ENCODE data around the gene KIF23.

Gene KIF23

DNA sequence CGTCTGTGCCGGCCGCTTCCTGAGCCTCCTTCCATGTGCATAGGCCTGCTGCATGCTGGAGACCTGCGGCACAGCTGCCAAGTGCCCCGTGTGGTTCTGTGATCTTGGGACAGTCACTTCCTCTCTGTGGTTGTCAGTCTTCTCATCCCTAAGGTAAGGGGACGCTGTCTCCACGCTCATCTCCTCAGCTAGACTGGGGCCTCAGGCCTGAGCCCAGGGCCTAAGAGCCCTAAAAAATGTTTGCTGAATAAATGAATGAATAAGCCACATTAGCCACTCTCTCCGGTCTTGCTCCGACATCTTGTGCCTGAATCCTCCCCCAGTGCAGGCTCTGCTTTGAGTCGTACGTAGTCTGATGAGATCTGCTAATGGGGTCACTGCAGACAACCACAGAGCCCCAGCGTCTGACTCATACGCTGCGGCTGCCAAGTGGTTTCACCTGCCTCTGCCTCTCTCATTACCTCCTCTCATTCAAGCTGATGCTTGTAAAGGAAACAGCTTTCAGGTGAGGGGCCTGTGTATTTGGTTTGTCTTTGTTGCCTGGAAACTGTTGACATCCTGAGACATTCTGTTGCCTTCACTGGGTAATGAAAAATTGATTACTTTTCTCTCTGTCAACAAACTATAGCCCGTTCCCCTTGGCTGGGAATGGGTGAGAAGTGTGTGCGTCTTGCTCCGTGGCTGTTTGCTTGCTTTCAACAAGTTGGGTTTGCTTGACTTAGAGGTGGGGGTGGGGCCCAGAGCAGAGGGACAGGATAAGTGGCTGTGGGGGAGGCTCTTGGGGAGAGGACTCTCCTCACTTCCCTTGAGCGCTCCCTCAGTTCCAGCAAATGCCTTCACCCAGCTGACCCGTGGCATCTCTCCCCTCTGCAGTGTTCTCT lies 54.3 kb downstream of the KIF23 start:
- no peak for DNase-seq

DNA sequence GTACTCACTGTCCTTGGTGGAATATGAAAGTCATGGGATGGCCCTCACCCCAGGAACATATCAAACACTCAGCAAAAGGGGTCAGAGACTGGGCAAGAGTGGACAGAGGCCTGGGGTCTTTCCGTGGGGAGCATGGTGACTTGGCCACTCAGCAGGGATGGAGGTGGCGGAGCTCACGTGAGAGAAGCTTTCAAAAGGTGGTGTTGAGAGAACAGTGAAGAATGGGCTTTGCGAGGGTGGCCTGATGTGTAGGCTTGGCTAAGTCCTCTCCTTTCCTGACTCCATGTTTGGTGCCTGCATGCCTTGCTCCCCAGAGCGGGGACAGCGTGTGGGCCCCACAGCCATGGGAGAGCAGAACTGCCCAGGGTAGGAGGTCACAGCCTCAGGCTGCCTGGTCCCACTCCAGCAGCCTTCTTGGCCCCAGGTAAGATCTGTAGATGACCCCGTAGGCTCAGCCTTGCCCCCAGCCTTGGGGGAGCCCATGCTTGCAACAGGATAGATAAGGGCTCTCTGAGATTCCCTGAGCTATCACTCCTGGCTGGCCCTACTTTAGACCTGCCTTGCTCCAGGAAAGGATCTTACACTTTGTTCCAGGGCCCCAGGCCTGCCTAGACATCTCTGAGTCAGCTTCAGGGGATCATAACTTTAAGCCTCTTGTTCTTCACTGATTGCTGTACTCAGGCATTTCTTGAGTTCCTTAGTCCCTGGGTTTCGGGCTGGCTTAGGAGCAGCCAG lies 55.5 kb downstream of the KIF23 start:
- no peak for DNase-seq

DNA sequence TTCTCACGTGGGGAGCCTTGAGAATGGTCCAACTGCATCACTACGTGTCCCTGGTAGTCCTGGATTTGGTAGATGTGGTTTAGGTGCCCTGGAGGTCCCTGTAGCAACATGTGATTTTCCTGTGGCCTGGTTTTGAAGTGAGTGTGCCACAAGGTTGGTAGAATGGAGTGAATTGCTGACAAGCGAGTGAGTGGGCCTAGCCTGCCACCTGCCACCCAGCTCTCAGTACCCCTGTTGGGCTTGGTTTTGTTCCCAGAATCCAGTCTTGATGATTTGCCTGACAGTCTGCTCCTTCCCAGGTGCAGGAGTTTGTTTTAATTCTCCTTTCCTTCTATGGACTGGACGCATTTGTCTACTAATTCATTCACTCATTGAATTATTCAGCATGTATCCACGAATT lies 57.9 kb downstream of the KIF23 start:
- DNase-seq: no peak

GRCh38 chr15:69472562-69472961 lies 58.4 kb downstream of the KIF23 start:
- DNase-seq: no peak

GRCh38 chr15:69474291-69474690 lies 60.1 kb downstream of the KIF23 start:
- no peak for DNase-seq

DNA sequence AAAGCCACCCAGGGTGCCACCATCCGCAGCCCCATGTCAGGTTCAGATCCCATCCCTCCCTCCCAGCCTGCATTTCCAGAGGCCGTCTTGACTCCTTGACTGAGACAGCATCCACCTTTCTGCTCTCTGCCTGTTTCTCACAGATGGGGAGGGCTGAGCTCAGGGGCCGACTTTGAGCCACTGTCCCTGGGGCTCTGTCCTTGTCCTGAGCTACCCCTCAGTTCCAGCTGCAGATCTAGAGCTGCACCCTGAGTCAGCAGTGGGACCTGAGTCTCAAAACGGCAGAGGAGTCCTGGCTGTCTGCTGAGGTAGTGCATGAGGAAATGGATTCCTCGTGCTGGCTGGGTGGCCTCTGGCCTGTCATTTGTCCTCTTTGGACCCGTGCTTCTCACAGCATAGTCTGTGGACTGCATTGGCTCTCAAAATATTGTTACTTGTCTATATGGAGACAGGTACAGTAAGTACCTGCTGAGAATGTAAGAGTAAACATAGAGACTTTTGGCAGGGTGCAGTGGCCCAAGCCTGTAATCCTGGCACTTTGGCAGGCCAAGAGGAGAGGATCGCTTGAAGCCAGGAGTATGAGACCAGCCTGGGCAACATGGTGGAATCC lies 60.8 kb downstream of the KIF23 start:
- no peak for DNase-seq

DNA sequence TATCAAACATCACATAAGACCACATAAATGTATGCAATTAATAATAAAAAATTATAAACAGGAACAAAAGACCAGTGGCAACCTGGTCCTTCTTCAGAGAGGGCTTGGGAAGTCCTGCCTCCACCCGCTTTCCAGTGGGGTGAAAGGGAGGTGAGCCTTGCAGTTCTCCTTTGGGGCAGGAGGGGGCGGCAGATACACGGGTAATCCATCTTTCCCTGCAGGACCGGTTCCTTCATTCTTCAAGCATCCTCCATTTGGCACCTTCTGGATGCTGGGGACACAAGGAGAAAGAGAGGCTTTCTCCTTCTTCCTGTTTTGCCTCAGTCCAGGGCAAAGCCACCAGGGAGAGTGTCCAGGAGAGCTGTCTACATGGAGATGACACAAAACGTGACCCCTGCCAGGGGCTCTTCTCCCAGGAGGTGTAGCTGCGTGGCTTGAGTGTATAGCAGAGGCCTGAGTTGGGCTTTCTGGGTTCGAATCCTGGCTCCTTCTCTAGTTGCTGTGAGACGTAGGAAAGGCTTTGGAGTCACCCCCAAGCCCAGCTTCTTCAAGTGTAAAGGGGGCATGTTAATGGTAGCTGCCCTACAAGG lies 61.7 kb downstream of the KIF23 start:
- DNase-seq: peak; percentile 77 to 80

GRCh38 chr15:69476704-69477473 lies 62.7 kb downstream of the KIF23 start:
- DNase-seq: no peak

GRCh38 chr15:69478259-69478781 lies 64.2 kb downstream of the KIF23 start:
- DNase-seq: peak; percentile 26 to 52

- no peak for DNase-seq
Observed at GRCh38 chr15:69479081-69479480, 64.9 kb downstream of the KIF23 start.

GRCh38 chr15:69479971-69480370 lies 65.8 kb downstream of the KIF23 start:
- DNase-seq: no peak

DNA sequence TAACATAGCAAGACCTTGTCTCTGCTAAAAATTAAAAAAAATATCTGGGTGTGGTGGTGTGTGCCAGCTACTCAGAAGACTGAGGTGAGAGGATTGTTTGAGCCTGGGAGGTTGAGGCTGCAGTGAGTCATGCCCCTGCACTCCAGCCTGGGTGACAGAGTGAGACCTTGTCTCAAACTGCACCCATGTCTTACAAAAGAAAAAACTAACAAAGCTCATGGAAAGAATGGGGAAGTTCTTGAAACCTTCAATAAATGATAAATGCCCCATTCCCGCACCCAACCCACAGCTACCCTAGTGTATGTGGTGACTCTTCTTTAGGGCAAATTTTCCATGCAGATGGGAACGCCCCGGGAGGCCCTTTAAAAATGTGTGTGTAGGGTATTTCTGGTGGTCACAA lies 66.8 kb downstream of the KIF23 start:
- peak in 1 of 2 donors; percentile 9 for DNase-seq

DNA sequence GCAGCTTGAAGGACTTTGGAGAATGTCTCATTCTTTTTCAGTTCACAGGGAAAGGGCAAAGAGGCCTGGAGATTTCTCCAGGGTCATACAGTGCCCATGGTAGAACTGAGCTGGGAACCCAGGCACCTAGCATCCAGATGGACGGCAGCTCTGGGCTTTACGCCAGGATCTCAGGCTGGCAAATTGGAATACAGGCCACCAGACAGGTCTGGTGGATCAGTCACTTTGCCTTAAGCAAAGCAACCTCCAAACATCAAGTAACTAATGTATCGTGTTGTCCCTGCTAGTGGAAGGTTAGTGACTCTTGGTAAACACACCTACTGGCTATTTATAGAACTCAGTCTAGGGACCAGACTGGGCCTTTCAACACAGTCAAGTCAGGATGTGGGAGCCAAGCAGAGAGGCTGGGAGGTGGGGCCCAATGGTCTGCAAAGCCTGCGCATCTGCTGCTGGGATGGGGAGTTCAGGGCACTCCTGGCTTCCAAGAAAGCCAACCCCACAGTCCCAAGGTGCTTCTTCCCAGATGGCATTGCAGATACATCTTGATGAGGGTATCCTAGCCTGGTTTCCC lies 68.6 kb downstream of the KIF23 start:
- DNase-seq: no peak

GRCh38 chr15:69484837-69485236 lies 70.7 kb downstream of the KIF23 start:
- no peak for DNase-seq

DNA sequence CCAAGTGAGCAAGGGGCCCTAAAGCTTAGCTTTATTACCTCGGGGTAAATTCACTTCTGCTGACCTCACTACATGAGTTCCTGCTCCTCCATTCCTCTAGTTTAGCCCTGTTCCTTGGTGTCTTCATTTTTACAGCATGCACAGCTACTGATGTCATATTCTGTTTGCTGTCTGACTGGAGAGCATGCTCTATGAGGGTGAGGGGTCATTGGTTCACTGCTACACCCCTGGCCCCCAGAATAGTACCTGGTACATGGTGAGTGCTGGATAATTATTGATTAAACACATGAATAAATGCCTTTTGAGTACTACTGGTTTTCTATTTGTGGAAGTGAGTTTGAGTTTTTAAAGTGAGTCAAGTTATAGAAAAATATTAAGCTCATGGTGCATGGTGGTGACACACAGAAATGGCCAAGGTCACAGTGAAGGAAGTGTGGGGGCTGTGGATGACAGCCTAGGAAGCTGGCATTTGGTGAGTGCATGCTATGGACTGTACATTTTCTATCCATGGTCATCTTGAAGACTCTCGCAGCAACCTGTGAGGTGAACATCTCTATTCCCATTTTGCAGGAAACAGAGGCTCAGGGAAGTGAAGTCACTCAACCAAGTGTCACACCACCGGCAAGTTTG lies 72.4 kb downstream of the KIF23 start:
- peak in 1 of 2 donors; percentile 17 for DNase-seq

GRCh38 chr15:69489073-69489571 lies 75.0 kb downstream of the KIF23 start:
- no peak for DNase-seq

GRCh38 chr15:69490356-69491037 lies 76.3 kb downstream of the KIF23 start:
- no peak for DNase-seq

GRCh38 chr15:69491038-69491505 lies 76.9 kb downstream of the KIF23 start:
- no peak for DNase-seq

- no peak for DNase-seq
Observed at GRCh38 chr15:69493406-69493805, 79.3 kb downstream of the KIF23 start.

- DNase-seq: no peak
Observed at GRCh38 chr15:69496001-69496400, 81.9 kb downstream of the KIF23 start.

Data from inflammatory macrophage (primary cell).